ACC112 (cell line): ENCODE measurements around the gene RAP2A.

Experiments
- H2AFZ ChIP-seq: fragments of 200-600 bp; sonication (generic); one replicate; pipeline ENCODE4 v1.6.0; 2017; ENCODE audit warnings: antibody characterized with exemption, low read length; ENCODE audit not compliant: unreplicated experiment
- H3K27ac ChIP-seq: fragments of 200-600 bp; sonication (generic); 2 replicates; pipeline ENCODE4 v1.5.1; 2014; ENCODE audit warnings: low read depth, mild to moderate bottlenecking, antibody characterized with exemption, low read length, moderate library complexity
- H3K27me3 ChIP-seq: fragments of 200-600 bp; sonication (generic); 2 replicates; pipeline ENCODE4 v1.6.1; 2014; ENCODE audit warnings: mild to moderate bottlenecking, antibody characterized with exemption, low read length, moderate library complexity, mixed read lengths; ENCODE audit not compliant: insufficient read depth
- H3K36me3 ChIP-seq: fragments of 200-600 bp; sonication (generic); 2 replicates; pipeline ENCODE4 v1.6.1; 2016; ENCODE audit warnings: mild to moderate bottlenecking, antibody characterized with exemption, low read length, moderate library complexity, mixed read lengths; ENCODE audit not compliant: insufficient read depth
- H3K4me1 ChIP-seq: fragments of 200-600 bp; sonication (generic); one replicate; pipeline ENCODE4 v1.6.1; 2016; ENCODE audit warnings: low read length, mixed read lengths; ENCODE audit not compliant: insufficient read depth, unreplicated experiment, control insufficient read depth
- H3K4me3 ChIP-seq: fragments of 200-600 bp; sonication (generic); 2 replicates; pipeline ENCODE4 v1.5.1; 2014; ENCODE audit warnings: mild to moderate bottlenecking, low read depth, low read length
- H3K79me2 ChIP-seq: fragments of 200-600 bp; sonication (generic); one replicate; pipeline ENCODE4 v1.6.0; 2016; ENCODE audit warnings: low read length; ENCODE audit not compliant: control insufficient read depth, unreplicated experiment, insufficient read depth

Gene RAP2A

DNA sequence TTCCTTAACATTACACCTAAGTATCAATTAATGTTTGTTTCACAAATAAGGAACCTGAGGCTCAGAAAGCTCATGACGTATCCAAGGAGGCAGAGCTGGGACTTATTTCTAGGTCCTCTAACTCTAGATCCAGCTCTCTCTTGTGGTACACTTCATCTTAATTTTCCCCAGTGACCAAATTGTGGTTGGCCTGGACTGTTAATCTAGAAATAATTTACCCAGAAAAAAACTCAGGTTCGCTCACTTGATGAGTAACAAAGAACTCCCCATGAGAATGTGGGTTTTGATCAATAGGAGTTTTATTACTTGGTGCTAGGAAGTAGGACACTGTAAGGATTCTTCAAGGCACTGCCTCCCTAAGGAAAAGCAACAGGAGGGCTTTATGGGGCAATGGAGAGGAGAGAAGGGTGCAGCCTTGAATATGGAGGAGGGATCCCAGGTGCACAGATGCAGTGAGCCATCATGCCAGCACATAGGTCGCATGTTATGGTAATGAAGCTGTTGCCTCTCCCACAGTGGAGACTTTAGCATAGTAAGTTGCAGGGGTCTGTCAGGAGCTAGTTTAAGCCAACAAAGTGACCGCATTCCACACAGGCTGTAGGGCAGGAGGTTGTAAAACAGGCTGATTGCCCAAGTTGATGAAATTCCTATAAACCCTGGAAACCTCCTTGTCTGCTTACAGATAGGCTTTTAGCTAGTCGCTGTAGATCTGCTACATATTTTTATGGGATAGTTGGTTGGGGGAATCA is 14.7 kb downstream of the RAP2A start:
- Histone ChIP-seq H3K4me1 (no peaks in the 10 kb centered on the region), H3K79me2 (no peaks in the 10 kb centered on the region), H3K4me3 (no peak overlapping the region), H3K27ac (no peak overlapping the region), H3K27me3 (no peaks in the 10 kb centered on the region), H2AFZ (no peak overlapping the region), H3K36me3 (peaks cover 6% of the 10 kb centered on the region)

GRCh38 chr13:97454699-97455098 is 20.7 kb downstream of the RAP2A start:
- Histone ChIP-seq H3K36me3 (peaks cover 6% of the 10 kb centered on the region), H3K27me3 (no peaks in the 10 kb centered on the region), H2AFZ (no peak overlapping the region), H3K4me1 (no peaks in the 10 kb centered on the region), H3K4me3 (no peak overlapping the region), H3K27ac (no peak overlapping the region), H3K79me2 (peaks cover 6% of the 10 kb centered on the region)

- H3K27ac ChIP-seq = no peak overlapping the region
- no peak overlapping the region for H3K4me3 ChIP-seq
- H3K79me2 ChIP-seq = peaks cover 6% of the 10 kb centered on the region
- H3K27me3 ChIP-seq = no peaks in the 10 kb centered on the region
- no peak overlapping the region for H2AFZ ChIP-seq
- no peaks in the 10 kb centered on the region for H3K4me1 ChIP-seq
- H3K36me3 ChIP-seq = peaks cover 6% of the 10 kb centered on the region
Observed at GRCh38 chr13:97456047-97456446, 22.1 kb downstream of the RAP2A start.

GRCh38 chr13:97459215-97459777 is 25.3 kb downstream of the RAP2A start:
- Histone ChIP-seq H3K4me3 (no peak overlapping the region), H3K36me3 (peaks cover 4% of the 10 kb centered on the region; the same call in 1 of the 2 replicates), H3K4me1 (no peaks in the 10 kb centered on the region), H3K79me2 (peaks cover 6% of the 10 kb centered on the region), H2AFZ (no peak overlapping the region), H3K27ac (no peak overlapping the region), H3K27me3 (no peaks in the 10 kb centered on the region)

- Histone ChIP-seq H3K36me3 (peaks cover 4% of the 10 kb centered on the region; the same call in 1 of the 2 replicates), H3K4me1 (no peaks in the 10 kb centered on the region), H3K4me3 (no peak overlapping the region), H3K27me3 (no peaks in the 10 kb centered on the region), H3K27ac (no peak overlapping the region), H3K79me2 (peaks cover 5% of the 10 kb centered on the region), H2AFZ (no peak overlapping the region)
Observed at GRCh38 chr13:97460004-97460775, 26.2 kb downstream of the RAP2A start.

DNA sequence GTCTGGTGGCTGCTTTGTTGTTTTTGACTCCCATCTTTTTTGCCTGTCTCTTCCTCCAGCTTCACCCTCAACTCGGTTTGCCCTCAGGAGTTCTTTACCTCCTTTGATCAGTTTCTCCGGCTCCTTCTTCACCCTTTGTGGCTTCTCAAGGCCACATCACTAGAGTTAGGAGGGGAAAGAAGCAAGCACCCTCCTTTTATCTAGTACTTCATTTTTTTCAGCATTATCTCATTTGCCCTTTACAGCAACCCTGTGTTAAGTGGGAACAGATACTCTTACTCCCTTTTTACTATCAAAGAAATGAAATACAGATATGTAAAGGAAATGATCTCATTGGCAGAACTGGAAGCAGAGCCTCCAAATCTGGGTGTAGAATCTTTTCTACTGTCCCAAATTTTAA is 26.9 kb downstream of the RAP2A start:
- Histone ChIP-seq H2AFZ (no peak overlapping the region), H3K27ac (no peak overlapping the region), H3K4me1 (no peaks in the 10 kb centered on the region), H3K4me3 (no peak overlapping the region), H3K36me3 (peaks cover 4% of the 10 kb centered on the region; the same call in 1 of the 2 replicates), H3K27me3 (no peaks in the 10 kb centered on the region), H3K79me2 (no peaks in the 10 kb centered on the region)

DNA sequence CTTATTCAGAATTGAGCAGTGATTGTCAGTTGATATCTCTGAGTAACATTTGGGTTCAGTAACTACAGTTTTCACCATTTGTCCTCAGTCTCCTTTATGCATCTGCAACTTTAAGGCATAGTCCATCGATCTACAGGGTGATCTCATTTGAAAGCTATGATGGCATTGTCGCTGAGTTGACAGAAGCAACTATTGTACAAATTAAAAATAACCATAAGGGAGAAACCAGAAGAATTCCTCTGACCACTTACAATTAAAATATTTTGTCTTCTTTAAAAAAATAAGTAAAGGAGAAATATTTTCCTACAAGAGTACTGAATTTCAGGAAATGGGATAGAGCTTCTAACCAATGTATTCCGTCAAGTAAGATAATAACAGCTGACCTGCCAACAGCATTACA is 30.6 kb downstream of the RAP2A start:
- Histone ChIP-seq H3K79me2 (no peaks in the 10 kb centered on the region), H3K27me3 (no peaks in the 10 kb centered on the region), H3K27ac (no peak overlapping the region), H3K4me3 (no peak overlapping the region), H3K4me1 (no peaks in the 10 kb centered on the region), H2AFZ (no peak overlapping the region), H3K36me3 (peaks cover 4% of the 10 kb centered on the region; the same call in 1 of the 2 replicates)

- no peaks in the 10 kb centered on the region for H3K4me1 ChIP-seq
- H3K4me3 ChIP-seq = no peak overlapping the region
- no peak overlapping the region for H3K27ac ChIP-seq
- peaks cover 4% of the 10 kb centered on the region; the same call in 1 of the 2 replicates for H3K36me3 ChIP-seq
- H2AFZ ChIP-seq = no peak overlapping the region
- no peaks in the 10 kb centered on the region for H3K27me3 ChIP-seq
- H3K79me2 ChIP-seq = no peaks in the 10 kb centered on the region
Observed at GRCh38 chr13:97466722-97467121, 32.8 kb downstream of the RAP2A start.

GRCh38 chr13:97468331-97468730 is 34.4 kb downstream of the RAP2A start:
- Histone ChIP-seq H3K27ac (no peak overlapping the region), H3K4me1 (no peaks in the 10 kb centered on the region), H3K36me3 (peaks cover 4% of the 10 kb centered on the region; the same call in 1 of the 2 replicates), H3K27me3 (no peaks in the 10 kb centered on the region), H3K79me2 (no peaks in the 10 kb centered on the region), H3K4me3 (no peak overlapping the region), H2AFZ (no peak overlapping the region)

GRCh38 chr13:97471711-97472110 is 37.7 kb downstream of the RAP2A start:
- Histone ChIP-seq H3K4me1 (no peaks in the 10 kb centered on the region), H3K36me3 (no peaks in the 10 kb centered on the region), H3K79me2 (no peaks in the 10 kb centered on the region), H3K27ac (no peak overlapping the region), H3K27me3 (no peaks in the 10 kb centered on the region), H2AFZ (no peak overlapping the region), H3K4me3 (no peak overlapping the region)
